Measurements from ENCODE around the gene MDH1. TPM values are rescaled to one million over a fixed set of nuclear protein-coding genes. Genes with fewer than 3 reads are reported as not detected.
"Not testable (repeated sequence)": the region's sequence is repeated elsewhere in the genome, so short reads cannot be mapped to it uniquely, and the experiment has no call there.

MDH1 gene
- total RNA-seq, 6 donors from 2014 or later: 56.6 to 121 (median 104) TPM

DNA sequence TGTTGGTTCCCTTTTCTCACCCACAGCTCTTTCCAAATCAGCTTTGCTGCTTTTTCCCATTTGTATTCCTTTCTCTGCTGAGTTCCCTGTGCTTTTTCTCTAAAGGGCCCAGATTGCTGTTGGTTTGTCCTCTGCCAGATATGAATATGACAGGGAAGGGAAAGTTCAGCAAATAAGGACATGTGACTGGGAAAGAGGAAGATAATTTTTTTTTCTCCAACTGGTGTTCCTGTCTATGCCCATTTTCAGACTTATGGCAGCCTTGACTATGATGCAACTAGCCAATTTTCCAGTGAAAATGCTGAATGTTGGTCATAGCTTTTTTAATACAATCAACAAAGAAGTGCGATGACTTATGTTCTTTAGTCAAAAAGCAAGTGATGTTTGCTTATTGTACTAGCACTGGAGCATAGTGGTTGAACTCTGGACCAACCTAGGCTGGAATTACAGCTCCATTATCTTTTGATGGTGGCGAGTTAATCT lies 7.7 kb downstream of the MDH1 start:
- Histone ChIP-seq H3K4me3 (no peak overlapping the region), H3K4me1 (peaks cover 0 to 5% (median 2%) of the 10 kb centered on the region in 4 donors), H3K27ac (no peak overlapping the region), H3K27me3 (no peaks in the 10 kb centered on the region), H3K36me3 (peaks cover 0 to 59% (median 13%) of the 10 kb centered on the region in 4 donors), H3K9me3 (no peaks in the 10 kb centered on the region)
- 90 to 95% methylated on average over 2 of the region's 2 CpGs for WGBS, 2 donors
- DNase-seq: no peak
- TF ChIP-seq, protein P1, sequence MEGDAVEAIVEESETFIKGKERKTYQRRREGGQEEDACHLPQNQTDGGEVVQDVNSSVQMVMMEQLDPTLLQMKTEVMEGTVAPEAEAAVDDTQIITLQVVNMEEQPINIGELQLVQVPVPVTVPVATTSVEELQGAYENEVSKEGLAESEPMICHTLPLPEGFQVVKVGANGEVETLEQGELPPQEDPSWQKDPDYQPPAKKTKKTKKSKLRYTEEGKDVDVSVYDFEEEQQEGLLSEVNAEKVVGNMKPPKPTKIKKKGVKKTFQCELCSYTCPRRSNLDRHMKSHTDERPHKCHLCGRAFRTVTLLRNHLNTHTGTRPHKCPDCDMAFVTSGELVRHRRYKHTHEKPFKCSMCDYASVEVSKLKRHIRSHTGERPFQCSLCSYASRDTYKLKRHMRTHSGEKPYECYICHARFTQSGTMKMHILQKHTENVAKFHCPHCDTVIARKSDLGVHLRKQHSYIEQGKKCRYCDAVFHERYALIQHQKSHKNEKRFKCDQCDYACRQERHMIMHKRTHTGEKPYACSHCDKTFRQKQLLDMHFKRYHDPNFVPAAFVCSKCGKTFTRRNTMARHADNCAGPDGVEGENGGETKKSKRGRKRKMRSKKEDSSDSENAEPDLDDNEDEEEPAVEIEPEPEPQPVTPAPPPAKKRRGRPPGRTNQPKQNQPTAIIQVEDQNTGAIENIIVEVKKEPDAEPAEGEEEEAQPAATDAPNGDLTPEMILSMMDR (IDR thresholded peaks at IDR 0.05): no peak
- no peak for TF ChIP-seq POLR2AphosphoS5 (IDR thresholded peaks at IDR 0.05)
- no peak for TF ChIP-seq EP300 (IDR thresholded peaks at IDR 0.05)
- ATAC-seq (ENCODE audit: low FRiP score in 2 of 2): peak in 1 of 2 donors; percentile 68

DNA sequence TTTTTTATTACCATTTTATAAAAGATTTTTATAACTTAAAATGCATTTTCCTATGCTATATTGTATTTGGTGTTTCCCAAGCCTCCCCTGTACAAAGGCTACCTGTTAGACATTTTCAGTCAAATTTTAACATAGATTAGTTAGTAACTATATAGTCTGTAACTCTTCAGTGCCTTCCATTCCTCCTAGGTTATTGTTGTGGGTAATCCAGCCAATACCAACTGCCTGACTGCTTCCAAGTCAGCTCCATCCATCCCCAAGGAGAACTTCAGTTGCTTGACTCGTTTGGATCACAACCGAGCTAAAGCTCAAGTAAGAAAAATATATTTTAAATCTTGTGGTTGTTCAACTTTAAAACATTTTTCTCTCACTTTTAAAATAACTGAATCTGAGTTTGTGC lies 10.2 kb downstream of the MDH1 start:
- H3K4me3 ChIP-seq: no peak overlapping the region
- DNase-seq (no peak), ATAC-seq (ENCODE audit: low FRiP score in 2 of 2) (no peak)
- 92 to 93% methylated on average over 2 of the region's 2 CpGs for WGBS, 2 donors
- H3K4me1 ChIP-seq: no peaks in the 10 kb centered on the region
- no peaks in the 10 kb centered on the region for H3K9me3 ChIP-seq
- no peaks in the 10 kb centered on the region for H3K27me3 ChIP-seq
- peaks cover 0 to 81% (median 17%) of the 10 kb centered on the region in 4 donors for H3K36me3 ChIP-seq
- H3K27ac ChIP-seq: no peak overlapping the region
- TF ChIP-seq POLR2AphosphoS5 (IDR thresholded peaks at IDR 0.05) (no peak), POLR2A (IDR thresholded peaks at IDR 0.05) (no peak), EP300 (IDR thresholded peaks at IDR 0.05) (no peak)
- TF ChIP-seq, protein P1 (IDR thresholded peaks at IDR 0.05): no peak

DNA sequence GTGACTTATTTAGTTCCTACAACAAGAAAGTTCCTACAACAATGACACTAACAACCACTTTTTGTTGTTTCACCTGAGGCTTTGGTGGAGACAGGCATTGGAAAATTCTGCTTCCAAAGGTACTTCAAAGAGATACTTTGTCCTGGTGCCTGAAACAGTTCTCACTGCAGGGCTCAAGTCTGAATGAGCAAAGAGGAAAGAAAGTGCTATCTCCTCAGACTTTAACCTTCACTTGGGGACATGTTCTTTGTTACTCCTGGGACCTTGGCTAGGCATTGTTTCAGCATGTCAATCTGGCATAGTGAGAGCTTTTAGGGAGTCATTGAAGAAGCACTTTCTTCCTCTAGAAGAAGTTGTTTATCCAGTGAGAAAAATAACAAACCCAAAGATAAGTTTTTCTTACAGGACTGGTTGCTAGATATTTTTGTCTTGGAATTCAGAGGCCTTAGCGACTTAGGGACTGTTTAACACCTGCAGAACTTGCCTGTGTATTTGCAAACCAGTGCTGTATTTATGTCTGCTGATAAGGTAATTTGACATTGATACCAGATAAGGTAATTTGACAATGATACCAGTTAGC lies 12.2 kb downstream of the MDH1 start:
- Histone ChIP-seq H3K4me1 (no peaks in the 10 kb centered on the region), H3K27me3 (no peaks in the 10 kb centered on the region), H3K9me3 (no peaks in the 10 kb centered on the region), H3K27ac (no peak overlapping the region), H3K36me3 (peaks cover 12 to 85% (median 30%) of the 10 kb centered on the region in 4 donors), H3K4me3 (no peak overlapping the region)
- DNase-seq (no peak), ATAC-seq (ENCODE audit: low FRiP score in 2 of 2) (no peak)
- TF ChIP-seq POLR2AphosphoS5 (IDR thresholded peaks at IDR 0.05): no peak
- TF ChIP-seq, protein P1 (IDR thresholded peaks at IDR 0.05): no peak
- TF ChIP-seq EP300 (IDR thresholded peaks at IDR 0.05): no peak
- TF ChIP-seq POLR2A (IDR thresholded peaks at IDR 0.05): no peak
- 80 to 95% methylated on average over 1 of the region's 1 CpG for WGBS, 2 donors

DNA sequence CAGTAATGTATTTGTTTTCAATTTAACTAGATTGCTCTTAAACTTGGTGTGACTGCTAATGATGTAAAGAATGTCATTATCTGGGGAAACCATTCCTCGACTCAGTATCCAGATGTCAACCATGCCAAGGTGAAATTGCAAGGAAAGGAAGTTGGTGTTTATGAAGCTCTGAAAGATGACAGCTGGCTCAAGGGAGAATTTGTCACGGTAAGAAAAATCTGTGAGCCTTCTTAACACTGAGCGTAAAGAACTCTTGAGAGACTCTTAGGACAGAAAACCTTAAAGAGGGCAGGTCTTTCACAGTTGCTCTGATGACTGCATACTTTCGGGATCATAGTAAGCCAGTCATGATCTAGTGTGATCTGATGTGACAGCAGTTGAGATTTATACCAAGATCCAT lies 15.9 kb downstream of the MDH1 start:
- TF ChIP-seq EP300 (IDR thresholded peaks at IDR 0.05): no peak
- no peak for TF ChIP-seq POLR2AphosphoS5 (IDR thresholded peaks at IDR 0.05)
- no peak for TF ChIP-seq POLR2A (IDR thresholded peaks at IDR 0.05)
- TF ChIP-seq, protein P1 (IDR thresholded peaks at IDR 0.05): no peak
- ATAC-seq (ENCODE audit: low FRiP score in 2 of 2) (no peak), DNase-seq (no peak)
- Histone ChIP-seq H3K4me1 (no peaks in the 10 kb centered on the region), H3K27ac (no peak overlapping the region), H3K9me3 (no peaks in the 10 kb centered on the region), H3K27me3 (no peaks in the 10 kb centered on the region), H3K36me3 (peaks cover 16 to 74% (median 45%) of the 10 kb centered on the region in 4 donors), H3K4me3 (no peak overlapping the region)
- 84 to 85% methylated on average over 4 of the region's 4 CpGs for WGBS, 2 donors

DNA sequence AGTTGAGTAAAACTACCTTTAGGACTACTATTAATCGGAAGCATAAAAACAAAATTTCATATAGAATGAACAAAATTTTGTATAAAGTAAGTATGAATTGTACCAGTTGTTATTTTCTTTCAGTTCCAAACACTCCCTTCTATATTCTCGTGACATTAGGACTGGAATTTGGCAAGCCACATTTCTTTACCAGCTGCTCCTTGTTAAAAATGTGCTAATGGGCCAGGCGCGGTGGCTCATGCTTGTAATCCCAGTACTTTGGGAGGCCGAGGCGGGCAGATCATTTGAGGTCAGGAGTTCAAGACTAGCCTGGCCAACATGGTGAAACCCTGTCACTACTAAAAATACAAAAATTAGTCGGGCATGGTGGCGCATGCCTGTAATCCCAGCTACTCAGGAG lies 20.1 kb downstream of the MDH1 start:
- H3K4me1 ChIP-seq; H3K27me3 ChIP-seq; H3K9me3 ChIP-seq; H3K4me3 ChIP-seq; DNase-seq; ATAC-seq (ENCODE audit: low FRiP score in 2 of 2); H3K27ac ChIP-seq: not testable (repeated sequence)
- H3K36me3 ChIP-seq: peaks cover 16 to 35% (median 32%) of the 10 kb centered on the region in 4 donors
- WGBS, 2 donors: 78 to 85% methylated on average over 8 of the region's 8 CpGs
